GM21576 (cell line): ENCODE measurements around the gene ENKUR.
"Not testable (repeated sequence)": the region's sequence is repeated elsewhere in the genome, so short reads cannot be mapped to it uniquely, and the experiment has no call there.

ENCODE experiments used
- ATAC-seq: cut with Tn5 transposase; IDR thresholded peaks from one replicate; pipeline ENCODE4 v1.9.1; 2021; ENCODE audit warnings: mild to moderate bottlenecking, moderate library complexity; ENCODE audit not compliant: unreplicated experiment

Gene ENKUR

GRCh38 chr10:25024528-25024927, 8.6 kb upstream of the ENKUR start:
- no peak for ATAC-seq

GRCh38 chr10:25023278-25023677, 7.3 kb upstream of the ENKUR start:
- ATAC-seq = no peak

- ATAC-seq = no peak
Measured at GRCh38 chr10:25018703-25019102, 2.7 kb upstream of the ENKUR start.

GRCh38 chr10:25017661-25018060, 1.7 kb upstream of the ENKUR start:
- no peak for ATAC-seq

GRCh38 chr10:25017154-25017590, 1.2 kb upstream of the ENKUR start:
- peak; percentile 4 for ATAC-seq

GRCh38 chr10:25016376-25017153, 607 bp upstream of the ENKUR start, which contains the start of gene THNSL1:
THNSL1 (plus strand) TSS chr10:25016612; CDS start chr10:25023224, 6,612 bp downstream.
- ATAC-seq = peak; percentile 99

- no peak for ATAC-seq
Measured at GRCh38 chr10:25014579-25014978, 1.4 kb downstream of the ENKUR start.

GRCh38 chr10:25011591-25011990, 4.4 kb downstream of the ENKUR start:
- not testable (repeated sequence) for ATAC-seq

GRCh38 chr10:24998044-24998443, 17.9 kb downstream of the ENKUR start:
- ATAC-seq = no peak

- ATAC-seq = no peak
Measured at GRCh38 chr10:24995072-24995471, 20.9 kb downstream of the ENKUR start.

- ATAC-seq = no peak
Measured at GRCh38 chr10:24993237-24993958, 22.6 kb downstream of the ENKUR start.

GRCh38 chr10:24992512-24993133, 23.3 kb downstream of the ENKUR start:
- ATAC-seq = no peak

- ATAC-seq = no peak
Measured at GRCh38 chr10:24991298-24991697, 24.7 kb downstream of the ENKUR start.

- ATAC-seq = no peak
Measured at GRCh38 chr10:24989867-24990266, 26.1 kb downstream of the ENKUR start.

GRCh38 chr10:24988831-24989640, 26.9 kb downstream of the ENKUR start:
- ATAC-seq = no peak

GRCh38 chr10:24984906-24985305, 31.1 kb downstream of the ENKUR start:
- no peak for ATAC-seq

- ATAC-seq = no peak
Measured at GRCh38 chr10:24983946-24984345, 32.0 kb downstream of the ENKUR start.

GRCh38 chr10:24983130-24983529, 32.8 kb downstream of the ENKUR start:
- no peak for ATAC-seq

GRCh38 chr10:24982319-24983112, 33.4 kb downstream of the ENKUR start:
- ATAC-seq = no peak

- ATAC-seq = no peak
Measured at GRCh38 chr10:24981161-24981710, 34.7 kb downstream of the ENKUR start.
